ENCODE measurements around the gene NFATC2IP.

DNA sequence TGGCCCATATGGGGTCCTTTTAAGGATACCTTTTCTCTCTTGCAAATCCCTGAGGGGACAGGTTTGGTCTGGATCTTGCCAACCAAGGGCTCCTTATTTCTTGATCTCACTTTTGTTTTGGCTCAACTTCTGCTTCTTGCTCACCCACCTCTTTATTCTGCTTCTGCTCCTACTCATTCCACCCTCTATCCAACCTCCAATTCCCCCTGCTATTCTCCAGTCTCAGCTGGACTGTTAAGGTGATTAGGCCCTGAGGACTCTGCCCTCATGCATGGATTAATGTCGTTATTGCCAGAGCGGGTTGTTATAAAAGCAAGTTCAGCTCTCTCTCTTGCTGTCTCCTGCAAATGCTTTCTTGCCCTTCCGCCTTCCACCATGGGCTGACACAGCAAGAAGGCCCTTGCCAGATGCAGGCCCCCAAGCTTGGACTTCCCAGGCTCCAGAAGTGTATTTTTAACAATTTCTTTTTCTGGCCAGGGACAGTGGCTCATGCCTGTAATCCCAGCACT, 63.9 kb downstream of the NFATC2IP start:
- TF ChIP-seq CEBPB (IDR thresholded peaks at IDR 0.05): no peak
- no peak for TF ChIP-seq EP300 (IDR thresholded peaks at IDR 0.05; ENCODE audit: borderline replicate concordance)
